SK-MEL-5 (cell line): Measurements from ENCODE around the gene ASS1. TPM values are rescaled to one million over a fixed set of nuclear protein-coding genes. Genes with fewer than 3 reads are reported as not detected.
"Not testable (repeated sequence)": the region's sequence is repeated elsewhere in the genome, so short reads cannot be mapped to it uniquely, and the experiment has no call there.

Source experiments
- DNase-seq: peaks from one replicate; pipeline ENCODE4 v3.0.0-alpha.2; 2016; ENCODE audit warnings: low read depth, low spot score
- in situ Hi-C: cut with HindIII; loops from 2 replicates; pipeline ENCODE4 v1.10.0; 2016; ENCODE audit warnings: low sequenced_read_pairs, high pct_unique_total_duplicates, low pct_unique_long_range_greater_than_20kb
- polyA plus RNA-seq, 2 experiments: library from polyadenylated mRNA; depleted of rRNA; stranded (reverse); fragments of >200 nt; gene quantifications; 2 replicates each; pipeline ENCODE4 v1.2.3, GENCODE V29; 2015
- total RNA-seq: library from RNA; depleted of rRNA; stranded (reverse); fragments of >200 nt; shearing (Covaris generic); gene quantifications from 2 replicates; pipeline ENCODE4 v1.2.3, GENCODE V29; 2014; rRNA removed

Gene ASS1
- total RNA-seq = 2.5 and 3.7 TPM in 2 replicates
- polyA plus RNA-seq (2015; cell fraction: cytosol; rRNA removed) = 1.1 and 4.7 TPM in 2 replicates
- polyA plus RNA-seq (2015; cell fraction: nucleus; rRNA removed) = 0.23 and 4.1 TPM in 2 replicates

GRCh38 chr9:130444565-130445221, at the start of gene ASS1:
TSS of gene ASS1 (plus strand) at chr9:130444961. CDS start at chr9:130452229, 7,268 bp downstream.
- in situ Hi-C loops = no loop called here
- no peak for DNase-seq

GRCh38 chr9:130395810-130396435, 48.8 kb upstream of the ASS1 start:
- DNase-seq = no peak
- in situ Hi-C loops = no loop called here

- in situ Hi-C loops = no loop called here
- DNase-seq = peak; percentile 22
Observed at GRCh38 chr9:130396581-130396980, 48.2 kb upstream of the ASS1 start.

DNA sequence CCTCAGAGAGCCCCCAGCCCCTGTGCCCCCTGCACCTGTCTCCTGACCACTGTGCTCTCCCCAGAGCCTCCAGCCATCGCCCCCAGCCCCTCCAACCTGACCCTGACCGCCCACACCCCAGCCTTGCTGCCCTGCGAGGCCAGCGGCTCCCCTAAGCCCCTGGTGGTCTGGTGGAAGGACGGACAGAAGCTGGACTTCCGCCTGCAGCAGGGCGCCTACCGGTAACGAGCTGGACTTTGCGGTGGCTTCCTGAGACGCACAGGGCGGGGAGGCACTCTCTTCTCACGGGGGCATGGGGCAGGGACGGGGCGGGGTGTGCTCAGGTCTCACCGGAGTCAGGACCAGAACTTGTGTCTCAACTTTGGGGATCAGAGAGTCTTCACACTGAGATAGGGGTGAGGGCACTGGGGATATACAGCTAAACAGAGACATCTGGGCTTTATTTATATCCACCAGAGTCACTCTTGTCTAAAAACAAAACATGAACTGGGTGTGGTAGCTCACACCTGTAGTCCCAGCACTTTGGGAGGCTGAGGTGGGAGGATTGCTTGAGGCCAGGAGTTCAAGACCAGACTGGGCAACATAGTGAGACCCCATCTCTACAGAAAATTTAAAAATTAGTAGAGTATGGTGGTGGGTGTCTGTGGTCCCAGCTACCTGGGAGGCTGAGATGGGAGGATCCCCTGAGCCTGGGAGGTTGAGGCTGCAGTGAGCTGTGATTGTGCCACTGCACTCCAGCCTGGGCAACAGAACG, 46.1 kb upstream of the ASS1 start:
- in situ Hi-C loops = no loop called here

GRCh38 chr9:130399768-130400167, 45.0 kb upstream of the ASS1 start:
- no peak for DNase-seq
- in situ Hi-C loops = no loop called here

More for the DNA sequence above, 46.1 kb upstream of the ASS1 start:
- no peak for DNase-seq

- no peak for DNase-seq
- in situ Hi-C loops = no loop called here
Observed at GRCh38 chr9:130400870-130401269, 43.9 kb upstream of the ASS1 start.

- in situ Hi-C loops, DNase-seq: not testable (repeated sequence)
Observed at GRCh38 chr9:130401742-130402141, 43.0 kb upstream of the ASS1 start.

GRCh38 chr9:130402243-130402642, 42.5 kb upstream of the ASS1 start:
- in situ Hi-C loops = no loop called here
- DNase-seq = no peak

- no peak for DNase-seq
- in situ Hi-C loops = no loop called here
Observed at GRCh38 chr9:130402645-130403440, 41.9 kb upstream of the ASS1 start.

DNA sequence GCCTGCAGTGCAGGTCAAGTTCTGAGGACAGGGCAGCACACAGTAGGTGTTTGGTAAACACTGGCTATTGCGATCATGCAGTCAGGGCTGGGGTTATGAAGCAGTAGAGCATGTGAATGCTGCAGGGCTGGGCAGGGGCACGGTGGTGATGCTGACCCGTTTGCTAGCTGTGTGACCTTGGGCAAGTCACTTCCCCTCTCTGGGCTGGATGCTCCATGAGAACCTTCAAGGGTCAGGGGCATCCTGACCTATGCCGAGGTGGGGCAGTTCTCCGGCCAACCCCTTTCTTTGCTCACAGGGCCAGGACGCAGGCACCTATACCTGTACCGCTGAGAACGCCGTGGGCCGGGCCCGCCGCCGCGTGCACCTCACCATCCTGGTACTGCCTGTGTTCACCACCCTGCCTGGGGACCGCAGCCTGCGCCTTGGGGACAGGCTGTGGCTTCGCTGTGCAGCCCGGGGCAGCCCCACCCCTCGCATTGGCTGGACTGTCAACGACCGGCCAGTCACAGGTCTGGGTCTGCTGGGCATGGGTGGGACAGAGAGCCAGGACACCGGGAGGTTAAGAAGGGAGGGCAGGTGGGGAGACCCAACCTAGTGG, 39.0 kb upstream of the ASS1 start:
- in situ Hi-C loops = no loop called here
- no peak for DNase-seq

DNA sequence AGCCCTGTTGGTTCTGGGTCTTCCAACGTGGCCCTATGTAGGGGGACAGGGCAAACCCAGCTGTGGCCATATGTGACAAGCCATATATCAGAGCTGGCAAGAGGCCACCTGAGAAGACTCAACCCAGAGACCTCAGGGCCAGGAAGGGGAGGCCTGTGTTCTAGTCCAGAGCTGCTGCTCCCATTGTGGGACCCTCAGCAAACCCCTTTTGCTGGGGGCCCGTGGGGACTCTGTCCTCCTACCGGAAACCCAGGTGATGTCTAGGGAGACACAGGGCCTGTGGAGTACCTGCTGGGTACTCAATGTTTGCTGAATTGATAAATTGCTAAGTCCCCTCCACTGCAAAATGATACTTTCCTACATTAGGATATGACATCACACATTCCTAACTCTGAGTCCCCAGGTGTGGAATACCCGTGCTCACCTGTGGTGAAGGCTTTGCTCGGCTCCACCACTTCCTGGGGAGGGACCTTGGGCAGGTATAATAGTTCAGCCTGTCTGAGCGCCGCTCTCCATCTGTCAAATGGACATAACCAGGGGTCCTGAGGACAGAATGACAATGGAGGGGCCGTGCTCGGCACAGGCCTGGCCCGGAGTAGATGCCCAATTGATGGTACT, 38.4 kb upstream of the ASS1 start:
- no peak for DNase-seq
- in situ Hi-C loops = no loop called here

GRCh38 chr9:130407916-130408663, 36.7 kb upstream of the ASS1 start:
- in situ Hi-C loops = no loop called here
- DNase-seq = no peak

GRCh38 chr9:130408669-130409068, 36.1 kb upstream of the ASS1 start:
- in situ Hi-C loops = no loop called here
- DNase-seq = no peak

GRCh38 chr9:130409246-130409645, 35.5 kb upstream of the ASS1 start:
- DNase-seq = no peak
- in situ Hi-C loops = no loop called here

DNA sequence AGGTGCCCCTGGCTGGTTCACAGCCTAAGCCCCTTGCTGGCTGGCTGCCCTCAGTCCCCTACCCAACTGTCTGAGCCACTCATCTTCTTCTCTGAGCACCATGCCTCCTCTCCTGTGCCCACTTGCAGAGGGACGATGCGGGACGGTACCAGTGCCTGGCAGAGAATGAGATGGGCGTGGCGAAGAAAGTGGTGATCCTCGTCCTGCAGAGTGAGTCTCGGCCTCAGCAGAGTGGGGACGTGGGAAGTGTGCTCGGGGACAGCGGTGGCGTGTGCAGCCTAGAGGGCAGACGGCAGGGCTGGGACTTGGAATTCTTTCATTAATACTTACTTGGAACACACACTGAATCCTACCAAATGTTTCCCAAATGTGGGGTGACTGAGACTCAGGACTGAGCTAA, 34.3 kb upstream of the ASS1 start:
- in situ Hi-C loops = no loop called here
- DNase-seq = no peak

DNA sequence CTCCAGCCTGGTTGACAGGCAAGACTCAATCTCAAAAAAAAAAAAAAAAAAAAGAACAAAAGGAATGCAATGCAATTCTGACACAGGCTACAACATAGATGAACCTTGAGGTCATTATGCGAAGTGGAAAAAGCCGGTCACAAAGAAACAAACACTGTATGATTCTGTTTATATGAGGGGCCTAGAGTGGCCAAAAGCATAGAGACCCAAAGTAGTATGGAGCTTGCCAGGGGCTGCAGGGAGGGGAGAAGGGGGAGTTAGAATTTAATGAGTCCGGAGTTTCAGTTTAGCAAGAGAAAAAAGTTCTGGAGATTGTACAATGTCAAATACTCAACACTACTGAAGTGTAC, 33.2 kb upstream of the ASS1 start:
- DNase-seq = no peak
- in situ Hi-C loops = no loop called here
